ENCODE data around the gene TRAF7. TPM values are rescaled to one million over a fixed set of nuclear protein-coding genes. Genes with fewer than 3 reads are reported as not detected.

Gene TRAF7
- total RNA-seq, 1 donor: 56.1 TPM

DNA sequence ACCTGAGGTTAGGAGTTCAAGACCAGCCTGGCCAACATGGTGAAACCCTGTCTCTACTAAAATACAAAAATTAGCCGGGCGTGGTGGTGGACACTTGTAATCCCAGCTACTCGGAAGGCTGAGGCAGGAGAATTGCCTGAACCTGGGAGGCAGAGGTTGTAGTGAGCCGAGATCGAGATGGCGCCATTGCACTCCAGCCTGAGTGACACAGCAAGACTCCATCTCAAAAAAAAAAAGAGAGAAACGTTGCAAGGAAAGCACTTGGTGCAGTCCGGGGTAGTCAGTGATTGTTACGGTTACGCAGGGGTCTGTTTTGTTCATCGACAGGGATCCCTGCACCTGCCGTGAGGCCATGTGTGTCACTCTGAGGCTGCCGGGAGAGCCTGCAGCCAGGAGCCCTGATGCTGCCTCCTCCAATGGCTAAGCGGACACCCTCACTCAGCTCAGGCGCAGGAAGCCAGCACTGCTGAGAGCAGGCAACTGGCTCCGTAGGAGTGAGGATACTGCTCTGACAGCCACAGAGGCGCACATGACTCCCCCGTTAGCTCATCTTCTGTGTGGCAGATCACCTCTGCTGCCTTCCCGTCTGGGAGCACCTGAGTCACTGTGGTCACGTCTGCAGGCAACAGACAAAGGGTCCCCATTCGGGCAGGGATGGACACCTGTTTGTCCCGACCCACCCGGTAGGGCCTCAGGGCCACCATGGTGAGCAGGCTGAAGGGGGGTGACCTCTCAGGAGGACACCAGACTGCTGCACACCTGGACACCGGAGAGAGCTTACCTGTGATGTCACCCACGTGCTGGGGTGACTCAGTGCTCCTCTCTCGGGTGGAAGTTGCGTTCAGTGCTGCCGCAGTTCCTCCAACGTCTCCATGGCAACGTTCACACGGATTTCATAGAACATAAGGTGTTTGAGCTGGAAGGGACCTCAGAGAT is 12.4 kb upstream of the TRAF7 start:
- Histone ChIP-seq H3K79me2 (ENCODE audit: insufficient read depth, low read length) (no peaks in the 10 kb centered on the region), H2AFZ (ENCODE audit: low read length) (no peak overlapping the region), H3K4me1 (ENCODE audit: insufficient read depth, low read length) (no peaks in the 10 kb centered on the region), H3K36me3 (ENCODE audit: insufficient read depth, low read length) (no peaks in the 10 kb centered on the region), H4K20me1 (ENCODE audit: insufficient read depth, low read length) (peaks cover 21% of the 10 kb centered on the region), H3K4me3 (ENCODE audit: insufficient read depth, low read length) (no peak overlapping the region), H3K27ac (ENCODE audit: low read depth, low read length) (no peak overlapping the region), H3K27me3 (ENCODE audit: insufficient read depth, low read length) (no peaks in the 10 kb centered on the region), H3K9me3 (ENCODE audit: low read depth, low read length) (no peaks in the 10 kb centered on the region), H3K4me2 (ENCODE audit: insufficient read depth, low read length) (no peak overlapping the region)
- TF ChIP-seq, protein P1, sequence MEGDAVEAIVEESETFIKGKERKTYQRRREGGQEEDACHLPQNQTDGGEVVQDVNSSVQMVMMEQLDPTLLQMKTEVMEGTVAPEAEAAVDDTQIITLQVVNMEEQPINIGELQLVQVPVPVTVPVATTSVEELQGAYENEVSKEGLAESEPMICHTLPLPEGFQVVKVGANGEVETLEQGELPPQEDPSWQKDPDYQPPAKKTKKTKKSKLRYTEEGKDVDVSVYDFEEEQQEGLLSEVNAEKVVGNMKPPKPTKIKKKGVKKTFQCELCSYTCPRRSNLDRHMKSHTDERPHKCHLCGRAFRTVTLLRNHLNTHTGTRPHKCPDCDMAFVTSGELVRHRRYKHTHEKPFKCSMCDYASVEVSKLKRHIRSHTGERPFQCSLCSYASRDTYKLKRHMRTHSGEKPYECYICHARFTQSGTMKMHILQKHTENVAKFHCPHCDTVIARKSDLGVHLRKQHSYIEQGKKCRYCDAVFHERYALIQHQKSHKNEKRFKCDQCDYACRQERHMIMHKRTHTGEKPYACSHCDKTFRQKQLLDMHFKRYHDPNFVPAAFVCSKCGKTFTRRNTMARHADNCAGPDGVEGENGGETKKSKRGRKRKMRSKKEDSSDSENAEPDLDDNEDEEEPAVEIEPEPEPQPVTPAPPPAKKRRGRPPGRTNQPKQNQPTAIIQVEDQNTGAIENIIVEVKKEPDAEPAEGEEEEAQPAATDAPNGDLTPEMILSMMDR (IDR thresholded peaks at IDR 0.05; ENCODE audit: extremely low read depth, low read depth, low read length): no peak
- DNase-seq (ENCODE audit: insufficient read length, low spot score, missing footprints): peak; percentile 91

DNA sequence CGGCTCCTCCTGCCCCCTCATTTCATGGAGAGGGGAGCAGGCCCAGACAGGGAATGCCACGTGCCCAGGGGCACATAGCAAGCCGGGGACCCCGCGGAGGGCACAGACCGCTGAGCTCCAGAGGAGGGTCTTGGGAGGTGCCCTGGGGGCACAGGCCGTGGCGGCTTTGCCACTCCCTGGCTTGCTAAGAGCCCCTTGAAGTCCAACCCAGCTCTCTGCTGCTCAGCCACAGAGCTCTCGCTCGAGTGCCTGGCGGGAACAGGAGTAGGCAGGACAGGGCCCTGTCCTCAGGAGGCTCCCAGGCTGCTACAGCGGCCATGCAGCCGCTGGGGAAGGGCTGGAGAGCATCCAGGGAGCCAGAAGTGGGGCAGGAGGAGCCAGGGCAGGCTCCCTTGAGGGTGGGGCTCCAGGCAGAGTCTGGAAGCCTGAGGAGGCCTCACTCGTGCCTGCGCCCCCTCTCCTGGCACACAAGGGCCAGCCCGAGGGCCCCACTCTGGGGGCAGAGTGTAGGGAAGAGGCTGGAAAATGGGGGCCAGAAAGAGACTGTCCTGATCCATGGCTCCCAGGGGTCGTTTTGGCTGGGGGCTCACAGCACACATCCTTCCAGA is 11.6 kb upstream of the TRAF7 start:
- TF ChIP-seq, protein P1 (IDR thresholded peaks at IDR 0.05; ENCODE audit: extremely low read depth, low read depth, low read length): no peak
- no peaks in the 10 kb centered on the region for H3K79me2 ChIP-seq (ENCODE audit: insufficient read depth, low read length)
- H3K36me3 ChIP-seq (ENCODE audit: insufficient read depth, low read length): no peaks in the 10 kb centered on the region
- no peak overlapping the region for H3K27ac ChIP-seq (ENCODE audit: low read depth, low read length)
- H3K27me3 ChIP-seq (ENCODE audit: insufficient read depth, low read length): no peaks in the 10 kb centered on the region
- no peak overlapping the region for H3K4me2 ChIP-seq (ENCODE audit: insufficient read depth, low read length)
- peaks cover 3% of the 10 kb centered on the region for H3K4me1 ChIP-seq (ENCODE audit: insufficient read depth, low read length)
- DNase-seq (ENCODE audit: insufficient read length, low spot score, missing footprints): peak; percentile 66
- peaks cover 25% of the 10 kb centered on the region for H4K20me1 ChIP-seq (ENCODE audit: insufficient read depth, low read length)
- H3K9me3 ChIP-seq (ENCODE audit: low read depth, low read length): no peaks in the 10 kb centered on the region
- H2AFZ ChIP-seq (ENCODE audit: low read length): no peak overlapping the region
- H3K4me3 ChIP-seq (ENCODE audit: insufficient read depth, low read length): no peak overlapping the region

DNA sequence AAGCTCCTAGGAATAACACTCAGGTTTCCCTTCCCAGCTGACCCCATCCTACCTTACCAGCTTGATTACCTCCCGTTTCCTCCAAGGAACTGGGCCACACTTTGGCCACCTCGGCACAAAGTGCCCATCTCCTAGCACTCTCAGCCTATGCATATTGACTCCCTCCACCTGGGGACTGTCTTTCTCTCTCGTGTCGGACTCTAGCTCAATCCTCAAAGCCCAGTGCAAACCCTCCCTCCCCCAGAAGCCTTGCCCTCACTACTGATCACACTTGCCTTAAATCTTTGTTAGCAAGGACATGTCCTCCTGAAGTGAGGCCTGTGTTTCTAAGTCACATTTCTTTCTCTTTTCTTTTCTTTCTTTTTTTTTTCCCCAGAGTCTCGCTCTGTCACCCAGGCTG is 9.7 kb upstream of the TRAF7 start:
- no peak for DNase-seq (ENCODE audit: insufficient read length, low spot score, missing footprints)
- H3K27me3 ChIP-seq (ENCODE audit: insufficient read depth, low read length): no peaks in the 10 kb centered on the region
- TF ChIP-seq, protein P1 (IDR thresholded peaks at IDR 0.05; ENCODE audit: extremely low read depth, low read depth, low read length): no peak

DNA sequence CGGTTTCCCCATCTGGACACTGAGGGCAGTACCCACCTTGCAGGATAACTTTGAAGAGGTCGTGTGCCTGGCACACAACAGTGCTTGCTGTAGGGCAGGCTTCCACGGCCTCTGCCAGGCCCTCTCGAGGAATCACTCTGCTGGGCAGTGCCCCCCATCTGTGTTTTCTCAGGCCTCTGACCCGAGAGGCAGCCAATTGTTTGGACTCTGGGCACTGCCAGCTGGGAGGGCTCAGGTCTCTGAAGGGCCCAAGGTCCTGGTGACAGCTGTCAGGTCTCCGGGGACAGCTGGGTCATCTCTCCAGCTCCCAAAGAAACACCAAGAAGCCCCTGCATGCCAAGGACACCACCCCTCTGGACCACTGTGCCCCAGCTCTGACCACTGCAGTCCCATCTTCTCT is 8.2 kb upstream of the TRAF7 start:
- Histone ChIP-seq H2AFZ (ENCODE audit: low read length) (no peak overlapping the region), H3K79me2 (ENCODE audit: insufficient read depth, low read length) (peaks cover 20% of the 10 kb centered on the region), H3K36me3 (ENCODE audit: insufficient read depth, low read length) (peaks cover 15% of the 10 kb centered on the region), H3K27me3 (ENCODE audit: insufficient read depth, low read length) (no peaks in the 10 kb centered on the region), H3K4me1 (ENCODE audit: insufficient read depth, low read length) (peaks cover 32% of the 10 kb centered on the region), H3K4me2 (ENCODE audit: insufficient read depth, low read length) (no peak overlapping the region), H3K9me3 (ENCODE audit: low read depth, low read length) (no peaks in the 10 kb centered on the region), H3K27ac (ENCODE audit: low read depth, low read length) (no peak overlapping the region), H4K20me1 (ENCODE audit: insufficient read depth, low read length) (peaks cover 58% of the 10 kb centered on the region), H3K4me3 (ENCODE audit: insufficient read depth, low read length) (no peak overlapping the region)
- peak; percentile 89 for DNase-seq (ENCODE audit: insufficient read length, low spot score, missing footprints)
- TF ChIP-seq, protein P1 (IDR thresholded peaks at IDR 0.05; ENCODE audit: extremely low read depth, low read depth, low read length): no peak

More for the DNA sequence above, 9.7 kb upstream of the TRAF7 start:
- H3K79me2 ChIP-seq (ENCODE audit: insufficient read depth, low read length): peaks cover 5% of the 10 kb centered on the region
- peaks cover 17% of the 10 kb centered on the region for H3K4me1 ChIP-seq (ENCODE audit: insufficient read depth, low read length)
- no peak overlapping the region for H3K4me3 ChIP-seq (ENCODE audit: insufficient read depth, low read length)
- no peak overlapping the region for H2AFZ ChIP-seq (ENCODE audit: low read length)
- H3K27ac ChIP-seq (ENCODE audit: low read depth, low read length): no peak overlapping the region
- peaks cover 43% of the 10 kb centered on the region for H4K20me1 ChIP-seq (ENCODE audit: insufficient read depth, low read length)
- H3K36me3 ChIP-seq (ENCODE audit: insufficient read depth, low read length): no peaks in the 10 kb centered on the region
- H3K4me2 ChIP-seq (ENCODE audit: insufficient read depth, low read length): no peak overlapping the region
- H3K9me3 ChIP-seq (ENCODE audit: low read depth, low read length): no peaks in the 10 kb centered on the region

Data from osteoblast (primary cell).